Activated T-cell treated with anti-CD3 and anti-CD28 coated beads, Interleukin-2, amount 50 U/mL, for 72 hours (primary cell): ENCODE data around the gene DHDH. TPM values are rescaled to one million over a fixed set of nuclear protein-coding genes. Genes with fewer than 3 reads are reported as not detected.
"Not testable (repeated sequence)": the region's sequence is repeated elsewhere in the genome, so short reads cannot be mapped to it uniquely, and the experiment has no call there.

Experiments used
- ATAC-seq, 2 donors: fragments of 150-1000 bp; cut with Tn5 transposase; replicated peaks in 1 of 2; 2 replicates each; pipeline ENCODE4 v1.10.0; 2021; ENCODE audit warnings: moderate library complexity in 2 of 2, mild to moderate bottlenecking in 1 of 2
- DNase-seq, 2 donors: peaks; one replicate each; pipeline ENCODE4 v3.0.0; 2021 to 2022; ENCODE audit warnings: mixed read lengths in 1 of 2
- H3K27ac Mint-ChIP-seq: one replicate; pipeline ENCODE4 v1.8.0; 2022; ENCODE audit warnings: mild to moderate bottlenecking, moderate library complexity, mixed read lengths
- H3K27me3 Mint-ChIP-seq: one replicate; pipeline ENCODE4 v1.8.0; 2022; ENCODE audit warnings: low read depth, mixed read lengths
- H3K36me3 Mint-ChIP-seq, 2 donors: one replicate each; pipeline ENCODE4 v1.8.0; 2022; ENCODE audit warnings: mixed read lengths in 2 of 2, mild to moderate bottlenecking in 1 of 2; ENCODE audit not compliant: insufficient read depth in 2 of 2
- H3K4me1 Mint-ChIP-seq: one replicate; pipeline ENCODE4 v1.8.0; 2022; ENCODE audit warnings: low read depth, mixed read lengths
- H3K4me3 Mint-ChIP-seq, 2 donors: one replicate each; pipeline ENCODE4 v1.8.0; 2022; ENCODE audit warnings: mild to moderate bottlenecking in 2 of 2, mixed read lengths in 2 of 2, moderate library complexity in 2 of 2
- H3K9me3 Mint-ChIP-seq, 2 donors: one replicate each; pipeline ENCODE4 v1.8.0; 2022; ENCODE audit warnings: mixed read lengths in 2 of 2
- total RNA-seq, 2 donors: library from RNA; stranded (reverse); gene quantifications; one replicate each; pipeline ENCODE4 v1.2.3, GENCODE V29; 2022

DHDH gene
- 1 to 10 TPM; 3.2 to 3.6 TPM for total RNA-seq

DNA sequence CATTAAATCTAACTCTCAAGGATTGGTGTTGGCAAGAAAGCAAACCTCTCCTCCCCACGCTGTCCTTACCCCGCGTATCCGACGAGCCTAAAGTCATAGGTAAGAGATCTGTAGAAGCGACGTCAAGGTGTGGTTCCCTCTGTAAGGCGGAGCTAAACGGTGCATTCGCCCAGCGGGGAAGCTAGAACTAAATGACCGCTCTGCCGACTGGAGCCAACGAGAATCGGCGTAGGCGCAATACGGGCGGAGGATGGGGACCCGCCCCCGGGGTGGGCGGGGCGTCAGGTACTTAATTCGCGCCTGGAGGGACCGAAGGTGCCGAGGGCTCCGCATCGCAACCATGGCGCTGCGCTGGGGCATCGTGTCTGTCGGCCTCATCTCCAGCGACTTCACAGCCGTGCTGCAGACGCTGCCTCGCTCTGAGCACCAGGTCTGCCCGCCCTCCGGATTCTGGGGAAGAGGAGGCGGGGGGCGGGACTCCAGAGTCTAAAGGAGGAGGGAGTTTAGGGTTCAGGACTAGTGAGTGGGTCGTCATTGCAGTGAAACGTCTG is at the start of gene DHDH:
TSS of gene DHDH (plus strand) at position 318 of the 551 bp plus-strand sequence. CDS start at position 341, 23 bp downstream.
- Mint-ChIP-seq H3K27ac (no peak within 1 kb of the TSS), H3K27me3 (no peaks in the 10 kb centered on the region), H3K36me3 (no peaks in the 10 kb centered on the region), H3K9me3 (no peaks in the 10 kb centered on the region), H3K4me3 (peak within 1 kb of the TSS; percentile 90 to 96), H3K4me1 (peaks cover 11% of the 10 kb centered on the region)
- peak; percentile 89 for DNase-seq
- ATAC-seq, result peak; percentile 95 to 96

DNA sequence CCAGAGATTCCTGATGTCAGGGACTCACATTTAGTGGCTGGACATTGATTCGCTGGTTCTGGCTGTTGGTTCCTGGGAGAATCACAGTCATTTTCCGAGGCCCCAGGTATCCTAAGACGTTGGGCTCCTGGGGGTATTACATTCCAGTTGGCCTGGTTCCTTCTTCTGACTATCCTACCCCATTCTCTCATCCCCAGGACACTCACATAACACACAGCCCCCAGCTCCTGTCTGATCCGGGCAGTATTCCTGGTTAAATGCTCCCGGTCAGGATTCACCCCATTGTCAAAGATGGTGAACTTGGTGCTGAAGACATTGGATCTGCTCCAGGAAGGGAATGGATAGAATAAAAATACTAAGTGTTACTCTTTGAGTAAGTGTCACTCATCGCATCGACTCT is 49.8 kb upstream of the DHDH start:
- Mint-ChIP-seq H3K27ac (peak overlapping the region; percentile 36), H3K9me3 (no peaks in the 10 kb centered on the region), H3K36me3 (peaks cover 1 to 7% of the 10 kb centered on the region in 2 donors), H3K4me3 (no peak overlapping the region), H3K27me3 (no peaks in the 10 kb centered on the region), H3K4me1 (peaks cover 3% of the 10 kb centered on the region)
- ATAC-seq (no peak), DNase-seq (no peak)

DNA sequence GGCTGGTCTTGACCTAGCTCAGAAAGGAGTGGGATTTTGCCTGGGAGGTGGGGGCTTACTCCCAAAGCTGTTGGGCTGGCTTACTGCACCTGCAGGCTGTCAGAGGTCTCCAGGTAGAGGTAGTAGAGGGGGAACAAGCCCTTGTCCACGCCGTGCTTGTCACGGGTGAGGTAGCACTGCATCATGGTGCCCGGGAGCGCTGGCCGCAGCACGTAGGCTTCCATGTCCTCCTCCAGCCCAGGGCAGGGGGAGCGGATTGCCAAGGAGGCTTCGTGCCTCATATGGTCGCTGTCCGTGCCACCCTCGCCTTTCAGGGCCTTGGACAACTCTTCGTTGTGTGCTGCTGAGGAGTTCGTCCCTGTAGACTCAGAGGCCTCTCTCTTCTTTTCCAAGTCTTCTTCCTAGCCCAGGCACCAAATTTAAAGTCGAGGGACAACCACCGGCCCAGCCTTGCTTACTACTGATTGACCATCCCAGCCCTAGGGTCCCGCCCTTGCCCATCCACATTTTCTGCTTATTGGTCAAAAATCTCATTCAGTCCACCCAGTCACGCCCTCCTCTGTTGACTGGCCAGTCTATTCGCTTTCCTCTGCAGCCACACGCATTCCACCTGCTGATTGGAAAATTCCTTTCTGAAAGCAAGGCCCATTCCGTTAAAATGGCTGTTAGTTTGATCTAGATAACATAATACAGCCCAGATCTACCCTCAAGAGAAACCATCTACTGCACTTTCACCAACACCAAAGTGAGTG is 45.5 kb upstream of the DHDH start:
- no peak overlapping the region for H3K4me3 Mint-ChIP-seq
- no peak overlapping the region for H3K27ac Mint-ChIP-seq
- H3K4me1 Mint-ChIP-seq, result no peaks in the 10 kb centered on the region
- no peak for DNase-seq
- H3K36me3 Mint-ChIP-seq, result no peaks in the 10 kb centered on the region
- no peaks in the 10 kb centered on the region for H3K9me3 Mint-ChIP-seq
- ATAC-seq, result no peak
- peaks cover 15% of the 10 kb centered on the region for H3K27me3 Mint-ChIP-seq

DNA sequence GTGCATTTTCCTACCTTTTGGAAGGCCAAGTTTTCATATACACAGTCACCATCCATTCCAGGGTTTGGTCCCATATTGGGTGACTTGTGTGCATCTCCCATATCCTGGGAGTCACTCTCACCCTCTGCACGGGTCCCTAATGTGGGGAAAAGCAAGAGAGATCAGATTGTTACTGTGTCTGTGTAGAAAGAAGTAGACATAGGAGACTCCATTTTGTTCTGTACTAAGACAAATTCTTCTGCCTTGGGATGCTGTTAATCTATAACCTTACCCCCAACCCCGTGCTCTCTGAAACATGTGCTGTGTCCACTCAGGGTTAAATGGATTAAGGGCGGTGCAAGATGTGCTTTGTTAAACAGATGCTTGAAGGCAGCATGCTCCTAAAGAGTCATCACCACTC is 44.0 kb upstream of the DHDH start:
- H3K36me3 Mint-ChIP-seq, ATAC-seq, H3K9me3 Mint-ChIP-seq, DNase-seq, H3K4me1 Mint-ChIP-seq, H3K27ac Mint-ChIP-seq, H3K4me3 Mint-ChIP-seq: not testable (repeated sequence)
- peaks cover 18% of the 10 kb centered on the region for H3K27me3 Mint-ChIP-seq

DNA sequence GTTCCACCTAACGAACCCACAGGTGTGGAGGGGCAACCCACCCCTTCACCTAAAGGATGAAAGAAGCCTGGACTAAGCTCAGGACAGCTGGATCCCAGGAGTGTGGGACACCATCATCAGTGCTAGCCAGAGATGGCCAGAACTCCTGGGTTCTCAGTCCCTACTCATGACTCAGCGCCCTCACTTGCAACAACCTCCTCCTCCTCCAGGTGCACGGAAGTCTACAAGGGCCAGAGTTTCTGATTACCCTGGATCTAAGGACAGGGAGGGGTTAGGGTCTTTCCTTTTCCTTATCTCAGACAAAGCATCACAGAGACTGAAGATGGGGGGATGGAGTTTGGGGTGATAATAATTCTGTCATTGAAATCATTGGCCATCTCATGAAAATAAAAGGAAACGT is 42.9 kb upstream of the DHDH start:
- Mint-ChIP-seq H3K36me3 (peaks cover 0 to 2% of the 10 kb centered on the region in 2 donors), H3K9me3 (no peaks in the 10 kb centered on the region), H3K4me3 (no peak overlapping the region), H3K4me1 (peaks cover 6% of the 10 kb centered on the region), H3K27me3 (peaks cover 28% of the 10 kb centered on the region), H3K27ac (no peak overlapping the region)
- no peak for ATAC-seq
- no peak for DNase-seq

DNA sequence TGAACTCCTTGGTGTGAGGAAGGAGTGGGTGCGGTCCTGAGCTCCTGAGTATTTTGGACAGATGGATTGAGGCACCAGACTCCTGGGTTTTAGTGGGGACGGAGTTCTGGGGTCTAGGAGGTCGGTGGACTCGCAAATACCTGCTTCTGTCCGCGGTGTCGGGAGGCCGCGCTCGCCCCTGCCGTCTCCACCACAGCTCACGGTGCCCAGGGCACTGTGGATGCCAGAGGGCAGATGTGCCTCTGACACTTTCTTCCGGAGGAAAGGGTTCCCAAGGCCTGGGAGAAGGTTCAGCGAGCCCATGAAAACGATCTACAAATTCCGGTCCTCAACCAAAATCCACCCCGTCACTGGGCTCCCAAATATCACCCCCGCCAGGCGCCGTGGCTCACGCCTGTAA is 38.3 kb upstream of the DHDH start:
- Mint-ChIP-seq H3K4me3 (peak overlapping the region; percentile 76 to 82), H3K9me3 (no peaks in the 10 kb centered on the region), H3K27me3 (peaks cover 39% of the 10 kb centered on the region), H3K4me1 (peaks cover 32% of the 10 kb centered on the region), H3K36me3 (peaks cover 2 to 4% of the 10 kb centered on the region in 2 donors), H3K27ac (no peak overlapping the region)
- no peak for DNase-seq
- no peak for ATAC-seq

DNA sequence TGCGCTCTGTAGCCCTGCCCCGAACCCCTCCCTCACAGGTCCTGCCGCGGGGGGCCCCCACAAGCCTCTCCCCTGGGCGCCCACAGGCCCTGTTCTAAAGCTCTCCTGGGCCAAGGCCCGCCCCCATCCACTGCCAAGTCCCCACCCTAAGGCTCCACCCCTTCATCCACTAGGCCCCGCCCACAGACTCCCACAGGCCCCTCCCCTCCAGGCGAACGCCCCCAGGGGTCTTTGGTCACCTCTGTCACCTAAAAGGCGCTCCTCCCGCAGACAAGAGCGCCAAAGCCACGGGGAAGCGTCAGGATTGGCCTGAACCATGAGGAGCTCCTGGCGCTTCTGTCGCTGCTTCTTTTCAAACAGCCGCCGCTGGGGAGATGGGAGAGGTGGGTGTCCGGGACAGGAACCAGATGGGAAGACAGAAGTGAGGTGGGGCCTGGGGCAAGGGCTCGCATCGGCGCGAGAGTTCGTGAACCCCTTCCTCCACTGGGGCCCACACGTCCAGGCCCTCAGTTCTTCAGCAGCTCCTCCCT is 37.2 kb upstream of the DHDH start:
- Mint-ChIP-seq H3K27ac (peak overlapping the region; percentile 14), H3K4me1 (peaks cover 39% of the 10 kb centered on the region)
- ATAC-seq, result peak; percentile 57 to 64

DNA sequence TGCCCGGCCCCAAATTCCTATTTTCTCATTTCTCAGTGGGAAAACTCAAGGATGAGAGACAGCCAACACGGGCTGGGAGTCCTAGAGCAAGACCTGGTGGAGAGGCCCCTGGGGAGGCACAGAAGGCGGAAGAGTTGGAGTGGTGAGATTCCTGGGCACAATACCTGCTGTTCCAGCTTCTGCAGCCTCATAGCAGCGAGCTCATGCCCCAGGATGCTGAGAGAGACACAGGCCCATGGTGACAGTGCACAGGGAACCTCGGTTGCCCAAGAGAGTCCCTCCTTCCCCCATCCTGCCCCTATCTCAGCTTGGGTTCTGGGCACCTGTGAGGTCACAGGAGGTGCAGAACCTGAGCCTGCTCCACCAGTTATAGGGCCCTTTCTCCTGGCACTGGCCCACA is 36.3 kb upstream of the DHDH start:
- Mint-ChIP-seq H3K27ac (no peak overlapping the region), H3K9me3 (no peaks in the 10 kb centered on the region), H3K4me1 (peaks cover 48% of the 10 kb centered on the region), H3K36me3 (peaks cover 7% of the 10 kb centered on the region in 2 donors), H3K27me3 (peaks cover 26% of the 10 kb centered on the region), H3K4me3 (no peak overlapping the region)
- ATAC-seq, result no peak
- DNase-seq, result no peak

More for the DNA sequence above, 37.2 kb upstream of the DHDH start:
- DNase-seq, result peak; percentile 79 to 80
- Mint-ChIP-seq H3K36me3 (peaks cover 4 to 7% of the 10 kb centered on the region in 2 donors), H3K4me3 (peak overlapping the region; percentile 76 to 82), H3K9me3 (no peaks in the 10 kb centered on the region), H3K27me3 (peaks cover 34% of the 10 kb centered on the region)

DNA sequence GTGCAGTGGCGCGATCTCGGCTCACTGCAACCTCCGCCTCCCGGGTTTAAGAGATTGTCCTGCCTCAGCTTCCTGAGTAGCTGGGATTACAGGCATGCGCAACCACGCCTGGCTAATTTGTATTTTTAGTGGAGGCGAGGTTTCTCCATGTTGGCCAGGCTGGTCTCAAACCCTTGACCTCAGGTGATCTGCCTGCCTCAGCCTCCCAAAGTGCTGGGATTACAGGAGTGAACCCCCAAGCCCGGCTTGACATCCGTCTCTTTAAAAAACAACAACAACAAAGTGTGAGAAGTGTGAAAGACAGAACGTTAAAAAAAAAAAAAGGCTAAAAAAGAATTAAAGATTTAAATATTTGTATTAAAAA is 34.1 kb upstream of the DHDH start:
- not testable (repeated sequence) for ATAC-seq, DNase-seq, H3K9me3 Mint-ChIP-seq
- Mint-ChIP-seq H3K4me1 (peaks cover 54% of the 10 kb centered on the region), H3K27me3 (peaks cover 23% of the 10 kb centered on the region), H3K4me3 (peak overlapping the region; percentile 63 to 98), H3K36me3 (peaks cover 11% of the 10 kb centered on the region in 2 donors), H3K27ac (peak overlapping the region; percentile 85)

DNA sequence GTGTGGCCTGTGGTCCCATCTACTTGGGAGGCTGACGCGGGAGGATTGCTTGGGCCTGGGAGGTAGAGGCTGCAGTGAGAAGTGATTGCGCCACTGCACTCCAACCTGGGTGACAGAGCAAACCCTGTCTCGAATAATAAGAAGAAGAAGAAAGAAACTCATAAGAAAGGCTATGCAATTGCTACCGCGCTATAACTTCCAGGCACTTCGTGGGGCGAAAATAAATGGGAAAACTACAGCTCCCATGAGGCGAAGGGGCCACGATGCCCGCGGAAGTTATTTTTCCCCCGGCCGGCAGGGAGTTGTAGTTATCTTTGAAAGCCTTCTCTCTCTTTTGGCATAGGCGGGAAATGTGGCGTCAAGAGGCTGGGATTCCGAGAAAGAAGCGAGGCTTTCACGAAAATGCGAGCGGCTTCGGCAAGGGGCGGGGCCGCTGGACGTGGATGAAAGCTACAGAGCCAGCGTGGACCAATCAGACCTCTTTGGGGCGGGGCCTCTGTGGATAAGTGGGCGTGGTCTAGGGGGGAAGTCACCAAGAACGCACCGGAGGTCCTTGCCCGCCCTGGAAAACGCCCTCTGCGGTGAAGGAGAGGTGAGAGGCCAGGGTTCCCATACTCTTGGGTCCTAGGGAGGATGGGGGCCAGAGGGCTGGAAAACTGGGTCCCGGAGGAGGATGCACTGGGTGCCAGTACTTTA is 33.6 kb upstream of the DHDH start, which contains the start of gene NUCB1:
TSS of gene NUCB1 (plus strand) at position 532 of the 696 bp plus-strand sequence. CDS start 485 bp downstream, outside the sequence.
- H3K27ac Mint-ChIP-seq, result peak within 1 kb of the TSS; percentile 98
- DNase-seq, result peak; percentile 99
- peaks cover 9 to 14% of the 10 kb centered on the region in 2 donors for H3K36me3 Mint-ChIP-seq
- peak within 1 kb of the TSS; percentile 98 to 99 for H3K4me3 Mint-ChIP-seq
- no peaks in the 10 kb centered on the region for H3K9me3 Mint-ChIP-seq
- peaks cover 17% of the 10 kb centered on the region for H3K27me3 Mint-ChIP-seq
- peaks cover 50% of the 10 kb centered on the region for H3K4me1 Mint-ChIP-seq
- ATAC-seq, result peak; percentile 94 to 96

DNA sequence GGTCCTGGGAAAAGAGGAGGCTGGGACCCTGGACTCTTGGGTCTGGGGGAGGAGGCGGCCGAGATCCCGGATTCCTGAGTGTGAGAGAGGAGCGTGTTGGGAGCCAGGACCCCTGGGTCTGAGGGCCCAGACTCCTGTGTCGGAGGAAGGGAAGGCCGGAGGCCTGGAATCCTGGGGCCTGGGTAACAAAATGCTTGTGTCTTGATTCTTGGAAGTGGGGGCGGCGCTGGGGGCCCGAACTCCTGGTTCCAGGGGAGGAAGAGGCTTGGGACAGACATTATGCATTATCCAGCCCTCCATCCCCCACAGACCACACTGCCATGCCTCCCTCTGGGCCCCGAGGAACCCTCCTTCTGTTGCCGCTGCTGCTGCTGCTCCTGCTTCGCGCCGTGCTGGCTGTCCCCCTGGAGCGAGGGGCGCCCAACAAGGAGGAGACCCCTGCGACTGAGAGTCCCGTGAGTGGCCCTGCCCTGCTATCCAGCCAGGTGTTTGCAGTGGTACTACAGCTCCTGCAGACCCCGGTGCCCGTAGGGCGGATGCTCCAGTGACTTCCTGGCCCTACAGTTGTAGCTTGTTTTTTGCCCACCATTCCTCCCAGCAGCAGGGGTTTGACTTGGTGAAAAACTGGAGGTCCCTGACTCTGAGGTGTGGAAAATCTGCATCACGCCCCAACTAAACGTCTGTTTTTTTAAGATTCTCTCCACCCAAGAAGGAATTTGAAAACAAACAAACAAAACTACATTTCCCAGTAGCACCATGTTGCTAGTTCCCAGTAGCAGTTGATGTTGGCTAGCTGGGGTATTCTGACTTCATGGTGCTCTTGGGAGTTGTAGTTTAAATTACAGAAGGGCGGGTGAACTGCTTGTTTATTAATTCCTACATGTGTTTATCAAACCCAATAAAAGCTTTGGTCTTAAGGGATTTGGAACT is 32.8 kb upstream of the DHDH start:
- Mint-ChIP-seq H3K4me3 (peak overlapping the region; percentile 98 to 99), H3K9me3 (no peaks in the 10 kb centered on the region), H3K27me3 (peaks cover 9% of the 10 kb centered on the region), H3K36me3 (peaks cover 13 to 15% of the 10 kb centered on the region in 2 donors), H3K4me1 (peaks cover 46% of the 10 kb centered on the region), H3K27ac (peak overlapping the region; percentile 98)
- DNase-seq (peak in 1 of 2 donors; percentile 25), ATAC-seq (no peak)

DNA sequence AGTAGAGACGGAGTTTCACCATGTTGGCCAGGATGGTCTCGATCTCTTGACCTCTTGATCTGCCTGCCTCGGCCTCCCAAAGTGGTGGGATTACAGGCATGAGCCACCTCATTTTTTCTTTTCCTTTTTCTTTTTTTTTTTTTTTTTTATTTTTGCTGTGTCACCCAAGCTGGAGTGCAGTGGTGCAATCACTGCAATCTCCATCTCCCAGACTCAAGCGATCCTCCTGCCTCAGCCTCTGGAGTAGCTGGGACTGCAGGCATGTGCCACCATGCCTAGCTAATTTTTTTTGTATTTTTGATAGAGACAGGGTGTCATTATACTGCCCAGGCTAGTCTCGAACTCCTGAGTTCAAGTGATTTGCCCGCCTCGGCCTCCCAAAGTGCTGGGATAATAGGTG is 31.2 kb upstream of the DHDH start:
- H3K4me3 Mint-ChIP-seq, result peak overlapping the region; percentile 23 to 50
- not testable (repeated sequence) for DNase-seq, H3K9me3 Mint-ChIP-seq, ATAC-seq, H3K27me3 Mint-ChIP-seq
- peaks cover 33% of the 10 kb centered on the region for H3K4me1 Mint-ChIP-seq
- H3K36me3 Mint-ChIP-seq, result peaks cover 17% of the 10 kb centered on the region in 2 donors
- peak overlapping the region; percentile 12 for H3K27ac Mint-ChIP-seq
